Left renal cortex interstitium (tissue), 4 donors: ENCODE data around the gene SPDEF. TPM values are rescaled to one million over a fixed set of nuclear protein-coding genes. Genes with fewer than 3 reads are reported as not detected.

Experiments
- DNase-seq, 4 donors: peaks; one replicate each; pipeline ENCODE4 v3.0.0-alpha.2; 2013; ENCODE audit warnings: low read depth in 4 of 4, low spot score in 2 of 4, missing footprints in 1 of 4
- polyA plus RNA-seq, 4 donors: library from polyadenylated mRNA; unstranded; fragments of 120-200 nt; gene quantifications; one replicate each; pipeline ENCODE4 v1.2.1, GENCODE V29; 2013; ENCODE audit not compliant: insufficient read length in 4 of 4

Gene SPDEF
- polyA plus RNA-seq, 4 donors, result 0.16 to 0.18 (median 0.17) TPM

DNA sequence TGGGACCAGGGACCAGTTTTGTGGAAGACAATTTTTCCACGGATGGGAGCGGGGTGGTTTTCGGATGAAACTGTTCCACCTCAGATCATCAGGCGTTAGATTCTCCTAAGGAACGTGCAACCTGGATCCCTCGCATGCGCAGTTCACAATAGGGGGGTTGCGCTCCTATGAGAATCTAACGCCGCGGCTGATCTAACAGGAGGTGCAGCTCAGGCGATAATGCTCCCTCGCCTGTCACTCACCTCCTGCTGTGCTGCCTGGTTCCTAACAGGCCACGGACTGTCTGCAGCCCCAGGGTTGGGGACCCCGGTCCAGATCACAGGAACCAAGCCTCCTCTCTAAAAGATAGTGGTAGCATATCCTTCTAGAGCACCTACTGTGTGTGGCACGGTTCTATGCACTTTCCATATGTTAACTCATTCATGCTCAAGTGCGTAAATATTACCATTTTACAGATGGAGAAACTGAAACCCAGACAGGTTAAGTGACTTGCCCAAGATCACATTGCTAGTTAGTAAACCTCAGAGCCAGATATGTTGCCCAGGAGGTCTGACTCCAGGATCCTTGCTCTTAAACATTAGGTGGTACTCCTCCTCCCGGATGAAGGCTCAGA is 25.3 kb downstream of the SPDEF start:
- DNase-seq, result no peak

DNA sequence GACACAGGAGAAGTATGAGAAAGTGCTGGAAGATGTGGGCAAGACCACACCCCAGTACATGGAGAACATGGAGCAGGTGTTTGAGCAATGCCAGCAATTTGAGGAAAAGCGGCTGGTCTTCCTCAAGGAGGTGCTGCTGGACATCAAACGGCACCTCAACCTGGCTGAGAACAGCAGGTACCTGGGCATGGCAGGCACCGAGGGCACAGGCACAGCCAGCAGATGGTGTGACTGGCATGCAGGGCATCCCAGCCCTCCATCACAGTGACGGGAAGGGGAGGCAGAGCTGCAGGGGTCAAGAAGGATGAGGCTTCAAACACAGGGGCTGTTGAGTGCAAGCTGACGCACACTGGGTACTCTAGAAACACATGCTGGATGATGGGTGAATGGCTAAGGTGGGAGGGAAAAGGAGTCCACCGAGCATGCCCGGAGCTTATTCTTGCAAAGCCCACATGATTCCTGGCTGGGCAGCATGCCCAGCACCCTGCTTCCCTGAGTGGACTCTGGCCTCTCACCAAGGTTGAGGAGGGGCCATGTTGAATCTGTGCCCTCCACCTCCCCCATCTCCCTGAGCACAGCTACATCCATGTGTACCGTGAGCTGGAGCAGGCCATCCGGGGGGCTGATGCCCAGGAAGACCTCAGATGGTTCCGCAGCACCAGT is 26.3 kb downstream of the SPDEF start:
- no peak for DNase-seq

DNA sequence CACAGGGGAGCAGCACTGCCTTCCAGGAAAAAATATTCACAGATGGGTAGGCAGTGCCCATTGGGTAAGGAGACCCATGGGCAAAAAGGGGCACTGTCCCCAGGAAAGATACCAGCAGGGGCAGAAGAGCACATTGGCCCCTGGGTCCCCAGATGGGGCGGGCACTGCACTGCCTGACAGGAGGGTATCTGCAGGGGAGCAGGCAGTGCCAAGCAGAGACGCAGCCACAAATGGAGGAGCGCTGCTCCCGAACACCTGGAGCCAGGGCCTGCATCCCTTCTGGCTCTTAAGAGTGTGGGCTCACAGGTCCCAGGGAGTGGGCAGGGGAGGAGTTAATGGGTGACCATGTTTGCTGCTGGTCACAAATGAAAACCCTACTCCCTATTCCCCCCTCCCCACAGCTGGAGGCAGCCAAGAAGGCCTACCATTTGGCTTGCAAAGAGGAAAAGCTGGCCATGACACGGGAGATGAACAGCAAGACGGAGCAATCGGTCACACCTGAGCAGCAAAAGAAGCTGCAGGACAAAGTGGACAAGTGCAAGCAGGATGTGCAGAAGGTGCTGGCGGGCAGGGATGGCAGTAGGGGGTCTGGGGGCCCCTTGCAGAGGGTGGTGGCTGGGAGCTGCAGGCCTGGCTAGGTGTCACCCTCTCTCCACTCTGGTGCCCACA is 27.0 kb downstream of the SPDEF start:
- no peak for DNase-seq

DNA sequence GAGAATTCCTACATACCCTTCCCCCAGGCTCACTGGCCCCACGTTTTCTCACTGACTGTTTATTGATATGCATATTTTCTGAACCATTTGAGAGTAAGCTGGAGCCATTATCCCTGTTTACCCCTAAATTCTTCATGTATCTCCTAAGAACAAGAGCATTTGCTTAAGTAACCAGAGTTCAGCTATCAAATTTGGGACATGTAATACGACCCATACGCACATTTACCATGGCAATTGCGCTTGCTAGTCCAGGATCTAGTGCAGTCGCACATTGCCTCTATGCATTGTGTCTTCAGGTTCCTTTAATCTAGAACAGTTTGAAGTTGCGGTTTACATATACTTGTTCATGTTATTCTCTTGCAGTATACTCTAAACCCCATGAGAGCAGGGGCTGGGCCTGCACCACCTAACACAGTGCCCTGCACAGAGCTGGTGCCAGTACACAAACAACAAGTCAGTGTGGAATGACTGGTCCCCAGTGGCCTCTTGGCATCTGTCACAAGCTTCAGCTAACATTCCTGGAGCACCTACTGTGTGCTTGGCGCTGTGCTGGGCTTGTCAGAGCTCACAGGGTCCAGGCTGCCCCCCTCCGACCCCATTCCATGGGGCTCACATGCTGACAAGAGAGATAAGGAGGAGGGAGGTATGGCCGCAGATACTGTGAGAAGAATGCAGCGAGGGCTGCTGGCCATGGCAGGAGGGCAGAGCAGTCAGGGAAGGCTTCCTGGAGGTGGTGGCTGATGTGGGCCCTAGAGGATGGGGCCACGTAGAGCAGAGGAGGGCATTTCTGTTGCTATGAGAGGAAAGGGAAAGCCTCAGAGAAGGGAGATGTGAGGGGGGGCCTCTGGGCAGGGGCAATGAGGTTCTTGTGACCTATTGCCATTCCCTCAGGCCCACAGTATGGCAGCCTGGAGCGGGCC is 28.1 kb downstream of the SPDEF start:
- no peak for DNase-seq

DNA sequence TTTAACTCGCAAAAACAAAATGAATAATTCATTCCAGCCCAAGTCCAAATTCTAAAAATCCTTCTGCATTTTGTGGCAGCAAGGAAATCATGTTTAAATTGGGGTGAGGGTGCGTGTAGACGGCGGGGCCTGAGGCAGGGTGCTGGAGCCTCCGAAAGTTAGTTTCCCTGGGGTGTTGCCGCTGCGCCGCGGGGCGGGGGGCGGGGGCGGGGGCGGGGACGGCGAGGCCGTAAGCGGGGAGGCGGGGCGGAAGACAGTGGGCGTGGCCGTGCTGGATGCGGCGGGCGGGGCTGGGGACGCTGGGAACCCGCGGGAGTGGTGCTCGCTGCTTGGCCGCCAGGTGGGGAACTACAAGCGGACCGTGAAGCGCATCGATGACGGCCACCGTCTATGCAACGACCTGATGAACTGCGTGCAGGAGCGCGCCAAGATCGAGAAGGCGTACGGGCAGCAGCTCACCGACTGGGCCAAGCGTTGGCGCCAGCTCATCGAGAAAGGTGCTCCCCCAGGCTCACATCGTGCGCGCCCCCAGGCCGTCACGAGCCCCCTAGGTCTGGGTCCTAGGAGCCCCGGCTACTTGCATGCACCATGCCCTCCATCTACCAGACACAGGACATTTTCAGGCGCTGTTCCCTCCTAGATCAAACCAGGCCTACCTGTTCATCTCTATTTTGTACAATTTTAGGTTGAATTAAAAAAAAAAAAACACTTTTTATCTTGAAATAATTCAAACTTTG is 29.0 kb downstream of the SPDEF start:
- peak in 2 of 4 donors; percentile 79 to 87 for DNase-seq

DNA sequence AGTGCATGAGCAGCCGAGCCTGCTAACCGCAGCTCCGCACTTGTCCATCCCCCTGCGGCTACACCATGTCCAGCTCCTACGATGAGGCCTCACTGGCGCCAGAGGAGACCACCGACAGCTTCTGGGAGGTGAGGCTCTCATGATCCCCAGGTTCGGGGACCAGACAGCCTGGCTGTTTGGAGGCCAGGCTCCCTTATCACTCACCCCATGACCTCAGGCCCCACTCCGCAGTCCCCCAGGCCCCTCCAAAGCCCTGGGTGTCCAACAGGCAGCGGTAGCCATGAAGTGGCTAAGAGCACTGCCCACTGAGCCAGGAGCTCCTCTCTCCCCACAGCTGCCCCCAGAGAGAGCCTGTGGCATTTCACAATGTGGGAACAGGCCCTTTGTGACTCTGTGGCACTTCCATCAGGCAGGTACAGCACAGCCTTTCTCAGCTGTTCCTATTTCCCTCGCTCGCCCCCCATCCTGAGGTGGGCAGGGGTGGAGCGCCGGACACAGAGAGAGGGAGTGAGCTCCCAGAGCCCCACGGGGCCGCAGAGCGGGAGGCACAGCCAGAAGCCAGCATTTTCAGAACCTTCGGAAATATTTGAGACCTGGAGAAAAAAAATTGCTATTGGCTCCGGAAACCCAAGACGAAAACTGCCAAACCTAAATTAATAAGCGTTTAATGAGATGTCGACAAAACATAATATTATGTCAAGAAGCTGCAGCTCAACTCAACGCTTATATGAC is 29.7 kb downstream of the SPDEF start:
- no peak for DNase-seq

DNA sequence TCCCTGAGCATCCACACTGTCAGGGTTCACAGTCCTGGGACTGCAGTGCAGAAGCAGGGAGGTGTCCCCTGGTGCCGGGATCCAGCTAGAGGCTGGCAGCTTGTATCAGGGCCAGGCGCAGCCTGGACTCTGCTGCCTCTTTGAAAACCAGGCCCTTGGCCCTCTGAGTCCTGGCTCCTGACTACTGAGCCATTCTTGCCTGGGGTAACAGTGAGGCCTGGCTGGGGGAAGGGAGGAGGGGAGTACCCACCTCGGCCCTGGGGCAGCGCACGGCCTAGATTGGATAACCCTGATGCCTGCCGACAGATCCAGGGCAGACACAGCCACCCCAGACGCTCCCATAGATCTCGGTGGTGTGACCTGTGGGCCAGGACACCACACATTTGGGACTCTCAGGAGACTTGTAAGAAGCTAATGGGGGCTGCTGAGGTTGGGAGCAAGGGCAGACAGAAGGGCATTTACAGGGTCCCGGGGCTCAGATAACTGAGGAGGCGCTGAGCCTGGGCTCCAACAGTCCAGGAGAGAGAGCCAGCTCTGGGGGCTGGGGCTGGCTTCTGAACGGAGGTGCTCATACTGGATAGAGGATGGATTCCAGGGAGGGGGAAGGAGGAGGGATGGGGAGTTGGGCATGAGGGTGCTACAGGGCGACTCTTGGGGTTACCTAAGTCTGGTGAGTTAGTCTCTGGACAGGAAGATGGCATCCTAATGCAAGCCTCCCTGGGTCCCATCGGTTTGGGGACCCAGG is 30.5 kb downstream of the SPDEF start:
- DNase-seq, result no peak

DNA sequence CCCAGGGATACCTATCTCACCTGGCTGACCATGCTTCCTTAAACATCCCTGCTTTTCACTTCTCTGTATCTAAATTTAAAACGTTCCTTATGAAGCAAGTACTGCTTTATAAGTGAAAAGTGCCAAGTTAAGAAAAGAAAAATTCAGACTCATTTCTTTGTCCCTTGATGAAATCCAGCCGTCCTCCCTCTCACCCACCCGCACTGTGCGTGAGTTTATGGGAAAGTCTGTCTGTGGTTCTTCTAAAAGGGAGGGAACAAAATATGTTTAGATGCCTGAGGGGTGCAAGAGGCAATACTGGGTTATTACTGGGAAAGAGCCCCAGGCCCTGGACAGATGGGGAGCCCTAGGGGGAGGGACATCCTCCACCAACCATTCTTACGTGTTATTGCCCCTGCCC is 31.2 kb downstream of the SPDEF start:
- DNase-seq, result no peak

DNA sequence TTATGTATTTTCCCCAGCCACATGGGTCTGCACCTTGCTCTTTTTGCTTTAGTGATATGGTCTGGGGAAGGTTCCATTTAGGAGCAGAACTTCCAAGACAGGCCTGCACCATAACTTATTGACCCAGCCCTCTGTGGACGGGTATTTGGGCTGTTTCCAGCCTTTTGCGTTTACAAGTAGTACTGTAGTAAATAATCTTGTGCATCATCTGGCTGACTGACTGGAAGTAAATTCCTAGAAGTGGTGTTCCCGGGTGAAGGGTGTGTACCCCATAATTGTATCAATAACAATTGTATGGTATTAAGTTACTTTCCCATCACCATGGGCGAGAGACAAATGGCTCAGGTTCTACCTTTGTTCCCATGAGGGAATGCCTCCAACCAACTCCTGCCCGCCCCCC is 31.6 kb downstream of the SPDEF start:
- DNase-seq, result no peak

DNA sequence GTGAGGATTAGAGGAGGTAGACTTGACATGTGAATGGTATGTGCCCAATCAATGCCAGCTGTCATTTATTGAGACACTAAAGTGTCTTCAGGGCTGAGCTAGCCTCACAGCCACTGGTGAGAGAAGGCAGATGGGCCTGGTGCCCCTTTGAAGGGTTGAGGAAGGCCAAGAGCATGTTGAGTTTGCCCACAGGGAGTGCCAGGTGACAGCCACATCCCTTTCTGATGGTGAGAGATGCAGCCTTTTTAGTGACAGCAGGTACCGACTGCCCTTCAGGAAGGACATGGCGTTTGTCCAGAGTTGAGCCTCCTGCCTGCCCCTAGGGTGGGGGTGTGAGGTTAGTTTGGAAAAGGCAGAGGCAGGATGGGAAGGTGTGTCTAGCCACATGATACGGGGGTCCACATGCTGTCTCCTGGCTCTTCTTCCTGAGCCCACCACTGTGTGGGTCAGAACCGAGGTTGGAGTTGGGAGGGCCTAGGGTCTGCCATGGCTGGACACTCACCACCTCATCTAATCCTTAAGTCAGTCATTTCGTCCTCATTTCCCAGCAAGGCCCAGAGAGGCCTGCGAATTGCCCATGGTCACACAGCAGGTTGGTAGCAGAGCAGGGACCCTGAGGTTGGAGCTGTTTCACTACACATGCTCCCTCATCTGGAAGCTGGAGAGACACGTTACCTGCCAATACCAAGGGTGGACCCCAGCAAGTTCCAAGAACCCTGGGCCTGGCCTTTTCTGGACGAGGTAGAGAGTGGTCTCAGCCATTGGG is 32.5 kb downstream of the SPDEF start:
- no peak for DNase-seq

DNA sequence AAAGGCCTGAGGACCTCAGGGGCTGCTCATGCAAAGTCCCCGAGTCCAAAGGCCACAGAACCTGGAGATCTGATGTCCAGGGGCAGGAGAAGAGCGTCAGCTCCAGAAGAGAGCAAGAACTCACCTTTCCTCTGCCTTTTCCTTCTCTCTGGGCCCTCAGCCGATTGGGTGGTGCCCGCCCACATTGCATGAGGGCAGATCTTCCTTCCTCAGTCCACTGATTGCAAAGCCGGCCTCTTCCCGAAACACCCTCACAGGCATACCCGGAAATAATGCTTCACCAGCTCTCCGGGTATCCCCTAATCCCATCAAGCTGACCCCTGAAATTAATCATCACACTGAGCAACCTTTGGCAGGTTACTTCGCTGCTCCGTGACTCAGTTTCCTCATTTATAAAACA is 33.4 kb downstream of the SPDEF start:
- DNase-seq, result no peak

DNA sequence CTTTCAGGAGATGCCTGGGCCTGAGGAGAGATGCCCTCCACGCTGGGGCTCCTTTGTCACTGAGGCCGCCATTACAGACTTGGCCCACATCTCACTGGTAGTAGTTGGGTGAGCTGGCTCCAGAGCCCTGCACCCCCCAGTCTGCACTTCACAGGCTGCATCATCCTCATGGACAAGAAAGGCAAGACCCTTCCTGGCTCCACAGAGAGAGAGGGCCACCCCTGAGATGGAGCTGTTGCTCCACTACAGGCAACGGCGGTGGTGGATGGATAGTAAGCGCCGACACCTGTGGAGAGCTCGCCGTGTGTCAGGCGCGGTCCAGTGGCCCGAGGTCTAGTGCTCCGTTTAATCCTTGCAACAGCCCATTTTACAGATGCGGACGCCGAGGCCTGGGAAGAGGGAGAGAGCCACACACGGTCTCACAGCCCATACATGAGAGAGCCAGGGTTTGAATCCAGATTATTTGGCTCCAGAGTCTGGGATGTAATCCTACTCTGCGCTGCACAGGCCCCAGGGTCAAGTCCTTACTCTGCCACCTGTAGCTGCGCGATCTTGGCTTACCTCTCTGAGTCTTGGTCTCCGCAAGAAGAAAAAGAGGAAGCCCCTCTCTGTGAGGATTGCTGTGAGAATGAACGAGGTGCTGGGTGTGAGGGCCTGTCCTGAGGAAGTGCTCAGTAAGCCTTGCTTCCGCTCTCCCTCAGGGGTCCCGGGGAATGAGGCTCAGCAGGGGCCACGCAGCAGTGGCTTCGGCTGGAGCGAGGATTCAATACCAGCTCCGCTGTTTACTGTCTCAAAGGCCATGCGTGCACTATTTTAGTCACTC is 34.5 kb downstream of the SPDEF start:
- no peak for DNase-seq

DNA sequence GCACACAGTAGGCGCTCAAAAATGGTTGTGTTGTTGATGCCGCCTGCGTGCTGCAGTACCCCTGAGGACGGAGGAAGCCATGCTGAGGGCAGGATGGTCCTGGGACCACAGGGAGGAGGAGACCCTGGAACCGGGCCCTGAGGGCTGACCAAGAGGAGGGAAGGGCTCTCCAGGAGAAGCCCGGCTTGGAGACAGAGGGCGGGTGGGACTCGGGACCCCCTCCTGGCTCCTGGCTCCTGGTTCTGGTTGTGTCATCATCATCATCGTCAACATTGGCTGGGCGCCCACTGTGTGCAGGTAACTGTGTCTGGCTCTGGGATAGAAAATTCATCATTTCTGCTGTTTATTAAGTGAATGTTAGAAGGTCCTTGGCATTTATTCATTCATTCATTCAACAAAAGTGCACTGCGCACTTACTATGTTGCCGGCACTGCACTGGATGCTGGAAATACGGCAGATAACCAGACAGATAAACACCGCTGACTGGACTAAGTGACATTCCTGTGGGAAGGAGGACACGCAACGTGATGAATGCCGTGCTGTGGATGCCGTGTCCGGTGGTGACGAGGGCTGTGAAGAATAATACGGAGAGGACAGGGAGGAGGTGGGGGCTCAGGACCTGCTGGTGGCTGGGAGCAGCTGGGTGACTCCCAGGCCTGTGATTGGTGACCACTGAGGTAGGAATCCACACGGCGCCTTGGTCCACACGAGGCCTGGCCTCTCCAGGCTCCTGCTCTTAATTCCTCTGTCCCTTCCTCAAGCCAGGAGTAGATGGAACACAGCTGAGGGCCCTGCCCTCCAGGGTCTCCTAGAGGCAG is 35.3 kb downstream of the SPDEF start:
- DNase-seq, result no peak

DNA sequence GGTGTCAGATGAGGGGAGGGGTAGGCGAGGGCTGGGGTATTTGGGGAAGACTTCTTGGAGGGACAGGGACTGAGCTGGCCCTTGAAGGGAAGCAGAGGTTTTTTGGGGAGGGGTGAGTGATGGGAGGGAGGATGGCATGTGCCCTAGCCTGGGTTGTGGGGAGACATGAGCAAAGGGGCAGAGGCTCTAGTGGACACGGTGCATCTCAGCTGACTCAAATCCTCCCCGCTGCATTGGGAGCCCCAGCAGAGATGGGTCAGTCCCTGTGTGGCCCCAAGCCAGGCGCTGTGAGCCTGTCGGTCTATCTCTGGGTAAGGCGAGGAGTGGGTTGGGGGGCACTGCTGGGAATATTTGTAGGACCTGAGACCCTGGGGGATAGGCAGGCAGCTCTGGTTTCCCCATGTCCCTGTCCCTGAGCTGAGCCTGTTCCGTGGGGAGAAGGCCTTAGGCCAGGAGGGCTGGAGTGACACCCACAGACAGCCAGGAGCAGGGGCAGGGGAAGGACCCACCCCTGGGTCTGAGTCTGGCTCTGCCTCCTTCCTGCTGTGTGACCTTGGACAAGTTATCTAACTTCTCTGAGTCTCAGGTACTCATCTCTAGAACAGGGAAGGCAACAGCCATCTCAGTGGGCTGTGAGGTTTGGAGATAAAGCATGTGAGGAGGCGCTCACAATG is 36.0 kb downstream of the SPDEF start:
- DNase-seq, result no peak

DNA sequence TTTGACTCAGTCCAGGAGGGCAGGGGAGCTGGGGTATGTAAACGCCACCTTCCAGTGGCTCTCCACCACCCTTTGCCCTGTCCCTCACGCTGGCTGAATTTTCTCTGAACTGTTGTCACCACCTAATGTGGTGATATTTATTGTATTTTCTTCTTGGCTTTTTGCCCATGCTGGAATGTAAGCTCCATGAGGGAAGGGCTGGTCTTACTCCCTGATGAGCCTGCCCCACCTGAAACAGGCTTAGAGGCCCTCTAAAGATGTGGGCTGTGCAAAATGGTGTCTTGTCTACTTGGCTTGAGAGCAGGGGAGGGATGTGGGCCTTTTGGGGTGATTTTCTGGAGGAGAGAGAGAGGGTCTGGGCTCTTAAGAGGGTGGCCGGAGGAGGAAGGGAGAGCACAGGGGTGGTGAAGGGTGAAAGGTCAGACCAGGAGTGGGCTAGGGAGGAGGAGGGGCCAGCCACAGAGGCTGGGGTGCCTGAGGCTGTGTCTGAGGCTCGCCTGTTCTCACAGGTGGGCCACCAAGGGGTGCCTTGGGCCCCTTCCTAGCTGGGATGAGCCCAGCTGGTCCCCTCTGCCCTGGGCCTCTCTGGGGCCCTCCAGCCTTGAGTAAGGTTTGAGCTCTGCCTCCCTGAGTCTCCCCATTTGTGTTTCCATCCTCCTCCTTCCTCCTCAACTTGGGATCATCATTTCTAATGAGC is 37.3 kb downstream of the SPDEF start:
- no peak for DNase-seq
